ENCODE measurements around the gene FAM111A. TPM values are rescaled to one million over a fixed set of nuclear protein-coding genes. Genes with fewer than 3 reads are reported as not detected.

The FAM111A gene
- polyA plus RNA-seq, 2 of the 4 experiments (the other 2 are of a cell fraction), result 13.4 to 21.8 TPM

GRCh38 chr11:59201353-59201752 is 58.7 kb downstream of the FAM111A start:
- no peak for FAIRE-seq
- ChIA-PET CTCF (interaction anchor here (0.8 to 12.3 kb wide), 4 partner anchors 8 to 27 kb away, joined by 3 to 161 read pairs (median 9); partner anchors contain the start of gene DTX4), POLR2A (no interaction called here)
- WGBS (ENCODE audit: missing lambda C conversion rate), result 86% methylated on average over 3 of the region's 3 CpGs
- H3K4me2 ChIP-seq, result no peak overlapping the region
- peak; percentile 51 to 54; a peak in 2 of 6 replicates for ATAC-seq
- no peak overlapping the region for H3K27ac ChIP-seq
- DNase-seq (ENCODE audit: low read depth in 1 of 2, low spot score in 1 of 2), result no peak
- H3K4me1 ChIP-seq, result no peaks in the 10 kb centered on the region
- no peaks in the 10 kb centered on the region for H3K9me3 ChIP-seq
- TF ChIP-seq CTCF (IDR thresholded peaks at IDR 0.05) (peak; percentile 7; the same call in 1 of the 3 replicates), RCOR1 (IDR thresholded peaks at IDR 0.05; ENCODE audit: low read depth, low read length) (no peak)
- no peak overlapping the region for H3K4me3 ChIP-seq

Other genes with a start within 250 kb of the FAM111A start
- 0.10 and 0.13 TPM in 2 replicates for gene GLYATL1, start 203.4 kb upstream of the FAM111A start, polyA plus RNA-seq (2011; rRNA removed)
- 0.14 to 0.24 TPM in 2 of 3 replicates, not detected in the other for gene GLYATL1, start 203.4 kb upstream of the FAM111A start, polyA plus RNA-seq (2017; fragmentation: RNase III; extraction: RNeasy Plus Mini Kit Qiagen cat#74134 plus additional on column Dnase treatment)
- gene GLYATL1B, start 56.5 kb upstream of the FAM111A start, polyA plus RNA-seq (2011; rRNA removed), result not detected in 2 replicates
- gene GLYATL1B, start 56.5 kb upstream of the FAM111A start, polyA plus RNA-seq (2017; fragmentation: RNase III; extraction: RNeasy Plus Mini Kit Qiagen cat#74134 plus additional on column Dnase treatment), result not detected in 3 replicates
- gene FAM111B, start 35.6 kb upstream of the FAM111A start, polyA plus RNA-seq (2011; rRNA removed), result 6.0 and 6.9 TPM in 2 replicates
- gene FAM111B, start 35.6 kb upstream of the FAM111A start, polyA plus RNA-seq (2017; fragmentation: RNase III; extraction: RNeasy Plus Mini Kit Qiagen cat#74134 plus additional on column Dnase treatment), result 11.0 to 12.6 TPM (median 11.6 TPM) in 3 replicates
- gene DTX4, start 29.3 kb downstream of the FAM111A start, polyA plus RNA-seq (2011; rRNA removed), result 0.97 and 2.2 TPM in 2 replicates
- 3.0 to 3.3 TPM (median 3.1 TPM) in 3 replicates for gene DTX4, start 29.3 kb downstream of the FAM111A start, polyA plus RNA-seq (2017; fragmentation: RNase III; extraction: RNeasy Plus Mini Kit Qiagen cat#74134 plus additional on column Dnase treatment)
- gene MPEG1, start 70.1 kb downstream of the FAM111A start, polyA plus RNA-seq (2011; rRNA removed), result not detected in 2 replicates
- gene MPEG1, start 70.1 kb downstream of the FAM111A start, polyA plus RNA-seq (2017; fragmentation: RNase III; extraction: RNeasy Plus Mini Kit Qiagen cat#74134 plus additional on column Dnase treatment), result not detected in 3 replicates
- not detected in 2 replicates for gene OR5AN1, start 216.0 kb downstream of the FAM111A start, polyA plus RNA-seq (2011; rRNA removed)
- gene OR5AN1, start 216.0 kb downstream of the FAM111A start, polyA plus RNA-seq (2017; fragmentation: RNase III; extraction: RNeasy Plus Mini Kit Qiagen cat#74134 plus additional on column Dnase treatment), result not detected in 3 replicates